Measurements from ENCODE around the gene IFT27.

IFT27 gene

DNA sequence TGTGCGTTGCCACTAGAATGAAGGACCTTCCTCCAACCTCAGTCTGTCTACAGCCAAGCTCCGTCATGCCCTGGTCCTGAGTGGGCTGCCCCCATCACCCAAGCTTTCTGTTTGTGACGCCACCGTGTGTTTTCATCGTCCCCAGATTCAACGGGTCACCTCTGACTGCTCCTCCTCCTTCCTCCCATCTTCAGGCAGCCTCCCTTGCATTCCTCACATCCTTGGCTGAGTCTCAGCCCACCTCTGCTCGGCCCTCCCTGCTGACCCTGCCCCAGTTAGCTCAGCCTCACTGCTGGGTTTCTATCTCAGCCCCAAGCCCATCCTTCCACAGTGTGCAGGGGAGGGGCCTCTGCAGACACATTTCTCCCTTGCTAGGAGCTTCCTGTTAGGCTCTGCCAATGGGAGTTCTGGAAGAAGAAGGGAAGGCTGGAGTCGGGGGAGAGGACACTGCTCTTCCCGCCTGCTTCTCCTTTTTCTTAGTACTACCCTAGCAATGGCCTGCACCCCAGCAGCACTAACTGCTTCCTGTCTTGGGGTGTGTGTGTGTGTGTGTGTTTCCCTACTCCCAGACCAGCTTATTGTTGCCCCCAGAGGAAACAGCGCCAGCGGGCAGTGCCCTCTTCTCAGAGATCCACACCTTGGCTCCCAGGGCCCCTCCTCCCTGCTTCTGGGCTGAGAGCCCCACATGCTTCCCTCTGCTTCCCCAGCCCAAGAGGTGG is 5.2 kb downstream of the IFT27 start:
- Histone ChIP-seq H3K4me2 (ENCODE audit: insufficient read depth, low read length, poor library complexity, severe bottlenecking) (no peak overlapping the region), H2BK12ac (ENCODE audit: low read length) (no peak overlapping the region), H3K4me1 (ENCODE audit: control insufficient read depth in 2 of 2, insufficient read depth in 1 of 2, low read depth in 1 of 2, low read length in 2 of 2) (peaks cover 8 to 14% of the 10 kb centered on the region in 2 donors), H2AK5ac (ENCODE audit: low read depth, low read length) (no peak overlapping the region), H3K14ac (ENCODE audit: low read length) (no peak overlapping the region), H2BK120ac (ENCODE audit: low read depth, low read length) (no peak overlapping the region), H3K4ac (ENCODE audit: low read length) (no peak overlapping the region), H2AFZ (ENCODE audit: low read length) (no peak overlapping the region), H3K27ac (replicated peaks; ENCODE audit: low read length) (no peak overlapping the region), H3K27me3 (ENCODE audit: control insufficient read depth in 3 of 3, insufficient read depth in 3 of 3, low read depth in 1 of 3, low read length in 3 of 3) (no peaks in the 10 kb centered on the region), H4K8ac (ENCODE audit: low read depth, low read length) (no peak overlapping the region), H2BK5ac (ENCODE audit: low read length) (no peak overlapping the region), H3K23ac (ENCODE audit: low read depth, low read length, poor library complexity) (peak overlapping the region; percentile 66), H3K9me3 (replicated peaks in 1 of 2; ENCODE audit: control insufficient read depth in 2 of 2, insufficient read depth in 1 of 2, low read depth in 1 of 2, low read length in 2 of 2) (no peaks in the 10 kb centered on the region), H3K79me1 (ENCODE audit: low read depth, low read length) (peaks cover 2% of the 10 kb centered on the region), H3K9ac (ENCODE audit: low read depth, low read length, poor library complexity) (peak overlapping the region; percentile 40), H4K91ac (ENCODE audit: low read depth, low read length, poor library complexity) (no peak overlapping the region), H3K18ac (ENCODE audit: low read length) (peak overlapping the region; percentile 63), H2BK15ac (ENCODE audit: low read length) (no peak overlapping the region), H3K36me3 (replicated peaks in 1 of 2; ENCODE audit: control insufficient read depth in 2 of 2, insufficient read depth in 2 of 2, low read length in 2 of 2) (peaks cover 16 to 41% of the 10 kb centered on the region in 2 donors), H3K4me3 (ENCODE audit: low read length in 2 of 2) (no peak overlapping the region)
- peak; percentile 36 for DNase-seq (ENCODE audit: low spot score)
- no CpG with 5 or more reads among the region's 11 CpGs for WGBS, 2 donors (ENCODE audit: extremely low coverage in 2 of 2, insufficient read length in 2 of 2, insufficient replicate concordance in 1 of 2)

DNA sequence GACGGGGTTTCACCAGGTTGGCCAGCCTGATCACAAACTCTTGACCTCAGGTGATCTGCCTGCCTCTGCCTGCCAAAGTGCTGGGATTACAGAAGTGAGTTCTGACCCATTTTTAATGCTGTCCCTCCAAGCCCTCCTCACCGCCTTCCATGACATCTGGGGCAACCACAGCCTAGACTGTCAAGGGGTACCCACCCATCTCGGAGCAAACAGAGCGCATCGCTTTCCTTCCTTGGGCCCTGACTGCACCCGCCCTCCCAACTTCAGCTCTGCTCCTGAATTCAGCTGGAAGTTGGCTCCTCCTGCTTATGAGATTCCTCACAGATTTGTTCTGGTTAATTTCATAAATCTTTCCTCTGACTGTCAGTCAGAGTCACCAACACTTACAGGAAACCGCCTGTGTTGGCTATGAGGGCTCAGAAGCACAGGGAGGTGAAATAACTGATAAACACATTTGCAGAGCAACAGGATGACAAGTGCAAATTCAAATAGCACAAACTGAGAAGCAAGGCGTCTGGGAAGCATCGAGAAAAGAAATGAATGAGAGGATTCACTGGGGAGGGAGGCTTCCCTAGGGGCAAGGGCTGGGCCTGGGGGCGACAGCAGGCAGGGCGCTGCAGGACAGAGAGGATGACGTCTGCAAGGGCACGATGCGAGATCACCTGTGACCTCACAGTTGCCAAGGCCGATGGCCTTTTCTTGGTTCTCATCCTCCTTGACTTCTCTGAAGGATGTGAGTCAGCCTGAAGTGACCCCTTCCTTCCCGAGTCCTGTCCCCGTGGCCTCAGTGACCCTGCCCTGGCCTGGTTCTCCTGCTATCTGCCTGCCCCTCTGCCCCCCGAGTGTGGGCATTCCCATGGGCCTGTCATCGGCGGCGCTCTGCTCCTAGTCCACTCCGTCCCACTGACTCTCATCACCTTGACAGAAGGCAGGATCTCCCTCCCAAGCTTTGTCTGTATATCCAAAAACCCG is 6.1 kb downstream of the IFT27 start:
- peak overlapping the region; percentile 63 for H3K18ac ChIP-seq (ENCODE audit: low read length)
- no peak for DNase-seq (ENCODE audit: low spot score)
- no peak overlapping the region for H3K27ac ChIP-seq (replicated peaks; ENCODE audit: low read length)
- no peak overlapping the region for H3K14ac ChIP-seq (ENCODE audit: low read length)
- H2BK5ac ChIP-seq (ENCODE audit: low read length), result no peak overlapping the region
- H3K9me3 ChIP-seq (replicated peaks in 1 of 2; ENCODE audit: control insufficient read depth in 2 of 2, insufficient read depth in 1 of 2, low read depth in 1 of 2, low read length in 2 of 2), result no peaks in the 10 kb centered on the region
- WGBS, 2 donors (ENCODE audit: extremely low coverage in 2 of 2, insufficient read length in 2 of 2, insufficient replicate concordance in 1 of 2), result no CpG with 5 or more reads among the region's 23 CpGs
- H4K8ac ChIP-seq (ENCODE audit: low read depth, low read length), result no peak overlapping the region
- H3K36me3 ChIP-seq (replicated peaks in 1 of 2; ENCODE audit: control insufficient read depth in 2 of 2, insufficient read depth in 2 of 2, low read length in 2 of 2), result peaks cover 18 to 49% of the 10 kb centered on the region in 2 donors
- H3K9ac ChIP-seq (ENCODE audit: low read depth, low read length, poor library complexity), result no peak overlapping the region
- no peak overlapping the region for H2AFZ ChIP-seq (ENCODE audit: low read length)
- peak overlapping the region; percentile 16 for H3K23ac ChIP-seq (ENCODE audit: low read depth, low read length, poor library complexity)
- H3K79me1 ChIP-seq (ENCODE audit: low read depth, low read length), result peaks cover 2% of the 10 kb centered on the region
- no peak overlapping the region for H3K4me3 ChIP-seq (ENCODE audit: low read length in 2 of 2)
- H3K4me2 ChIP-seq (ENCODE audit: insufficient read depth, low read length, poor library complexity, severe bottlenecking), result no peak overlapping the region
- H3K27me3 ChIP-seq (ENCODE audit: control insufficient read depth in 3 of 3, insufficient read depth in 3 of 3, low read depth in 1 of 3, low read length in 3 of 3), result no peaks in the 10 kb centered on the region
- H2BK12ac ChIP-seq (ENCODE audit: low read length), result no peak overlapping the region
- no peak overlapping the region for H4K91ac ChIP-seq (ENCODE audit: low read depth, low read length, poor library complexity)
- no peak overlapping the region for H2BK15ac ChIP-seq (ENCODE audit: low read length)
- H3K4ac ChIP-seq (ENCODE audit: low read length), result no peak overlapping the region
- H2AK5ac ChIP-seq (ENCODE audit: low read depth, low read length), result no peak overlapping the region
- no peak overlapping the region for H2BK120ac ChIP-seq (ENCODE audit: low read depth, low read length)
- H3K4me1 ChIP-seq (ENCODE audit: control insufficient read depth in 2 of 2, insufficient read depth in 1 of 2, low read depth in 1 of 2, low read length in 2 of 2), result peaks cover 4 to 10% of the 10 kb centered on the region in 2 donors

- Histone ChIP-seq H3K18ac (ENCODE audit: low read length) (no peak overlapping the region), H3K4ac (ENCODE audit: low read length) (no peak overlapping the region), H2BK120ac (ENCODE audit: low read depth, low read length) (no peak overlapping the region), H4K8ac (ENCODE audit: low read depth, low read length) (no peak overlapping the region), H2AK5ac (ENCODE audit: low read depth, low read length) (no peak overlapping the region), H4K91ac (ENCODE audit: low read depth, low read length, poor library complexity) (no peak overlapping the region), H3K27me3 (ENCODE audit: control insufficient read depth in 3 of 3, insufficient read depth in 3 of 3, low read depth in 1 of 3, low read length in 3 of 3) (no peaks in the 10 kb centered on the region), H2BK5ac (ENCODE audit: low read length) (no peak overlapping the region), H3K36me3 (replicated peaks in 1 of 2; ENCODE audit: control insufficient read depth in 2 of 2, insufficient read depth in 2 of 2, low read length in 2 of 2) (peaks cover 23 to 61% of the 10 kb centered on the region in 2 donors), H3K27ac (replicated peaks; ENCODE audit: low read length) (no peak overlapping the region), H3K79me1 (ENCODE audit: low read depth, low read length) (peaks cover 2% of the 10 kb centered on the region), H3K9ac (ENCODE audit: low read depth, low read length, poor library complexity) (no peak overlapping the region), H3K9me3 (replicated peaks in 1 of 2; ENCODE audit: control insufficient read depth in 2 of 2, insufficient read depth in 1 of 2, low read depth in 1 of 2, low read length in 2 of 2) (no peaks in the 10 kb centered on the region), H2BK15ac (ENCODE audit: low read length) (no peak overlapping the region), H3K4me3 (ENCODE audit: low read length in 2 of 2) (no peak overlapping the region), H3K23ac (ENCODE audit: low read depth, low read length, poor library complexity) (no peak overlapping the region), H3K4me1 (ENCODE audit: control insufficient read depth in 2 of 2, insufficient read depth in 1 of 2, low read depth in 1 of 2, low read length in 2 of 2) (peaks cover 4 to 10% of the 10 kb centered on the region in 2 donors), H3K4me2 (ENCODE audit: insufficient read depth, low read length, poor library complexity, severe bottlenecking) (no peak overlapping the region), H3K14ac (ENCODE audit: low read length) (no peak overlapping the region), H2BK12ac (ENCODE audit: low read length) (no peak overlapping the region), H2AFZ (ENCODE audit: low read length) (no peak overlapping the region)
- no peak for DNase-seq (ENCODE audit: low spot score)
- WGBS, 2 donors (ENCODE audit: extremely low coverage in 2 of 2, insufficient read length in 2 of 2, insufficient replicate concordance in 1 of 2), result no CpG with 5 or more reads among the region's 13 CpGs
These were observed 7.3 kb downstream of the IFT27 start for GRCh38 chr22:36768616-36769015.

- Histone ChIP-seq H2BK120ac (ENCODE audit: low read depth, low read length) (no peak overlapping the region), H3K4me3 (ENCODE audit: low read length in 2 of 2) (no peak overlapping the region), H3K18ac (ENCODE audit: low read length) (no peak overlapping the region), H3K36me3 (replicated peaks in 1 of 2; ENCODE audit: control insufficient read depth in 2 of 2, insufficient read depth in 2 of 2, low read length in 2 of 2) (peaks cover 25 to 66% of the 10 kb centered on the region in 2 donors), H3K14ac (ENCODE audit: low read length) (no peak overlapping the region), H4K91ac (ENCODE audit: low read depth, low read length, poor library complexity) (no peak overlapping the region), H3K27me3 (ENCODE audit: control insufficient read depth in 3 of 3, insufficient read depth in 3 of 3, low read depth in 1 of 3, low read length in 3 of 3) (no peaks in the 10 kb centered on the region), H2BK5ac (ENCODE audit: low read length) (no peak overlapping the region), H2AK5ac (ENCODE audit: low read depth, low read length) (no peak overlapping the region), H3K4ac (ENCODE audit: low read length) (no peak overlapping the region), H3K9me3 (replicated peaks in 1 of 2; ENCODE audit: control insufficient read depth in 2 of 2, insufficient read depth in 1 of 2, low read depth in 1 of 2, low read length in 2 of 2) (no peaks in the 10 kb centered on the region), H3K9ac (ENCODE audit: low read depth, low read length, poor library complexity) (no peak overlapping the region), H2AFZ (ENCODE audit: low read length) (no peak overlapping the region), H3K4me1 (ENCODE audit: control insufficient read depth in 2 of 2, insufficient read depth in 1 of 2, low read depth in 1 of 2, low read length in 2 of 2) (peaks cover 4 to 10% of the 10 kb centered on the region in 2 donors), H3K4me2 (ENCODE audit: insufficient read depth, low read length, poor library complexity, severe bottlenecking) (no peak overlapping the region), H4K8ac (ENCODE audit: low read depth, low read length) (no peak overlapping the region), H3K23ac (ENCODE audit: low read depth, low read length, poor library complexity) (no peak overlapping the region), H2BK12ac (ENCODE audit: low read length) (no peak overlapping the region), H3K27ac (replicated peaks; ENCODE audit: low read length) (no peak overlapping the region), H2BK15ac (ENCODE audit: low read length) (no peak overlapping the region), H3K79me1 (ENCODE audit: low read depth, low read length) (peaks cover 2% of the 10 kb centered on the region)
- no CpG with 5 or more reads among the region's 5 CpGs for WGBS, 2 donors (ENCODE audit: extremely low coverage in 2 of 2, insufficient read length in 2 of 2, insufficient replicate concordance in 1 of 2)
- DNase-seq (ENCODE audit: low spot score), result no peak
These were observed 7.8 kb downstream of the IFT27 start for GRCh38 chr22:36768141-36768540.
